Mucosa of descending colon (tissue), 3 donors: Measurements from ENCODE around the gene ALDH1A2. TPM values are rescaled to one million over a fixed set of nuclear protein-coding genes. Genes with fewer than 3 reads are reported as not detected.

ENCODE experiments used
- ATAC-seq: fragments of 200-7000 bp; cut with Tn5 transposase; one replicate; pipeline ENCODE4 v1.9.1; 2020; ENCODE audit warnings: mild to moderate bottlenecking, moderate library complexity
- DNase-seq, 3 donors: peaks; one replicate each; pipeline ENCODE4 v3.0.0-alpha.2; 2020
- H3K36me3 ChIP-seq: fragments of 200-600 bp; one replicate; pipeline ENCODE4 v1.8.0; 2021; ENCODE audit warnings: low read depth, mild to moderate bottlenecking
- H3K4me1 ChIP-seq: fragments of 200-600 bp; one replicate; pipeline ENCODE4 v1.8.0; 2021; ENCODE audit warnings: low read depth, mild to moderate bottlenecking
- H3K4me3 ChIP-seq: fragments of 200-600 bp; one replicate; pipeline ENCODE4 v1.8.0; 2021; ENCODE audit warnings: mild to moderate bottlenecking
- H3K9me3 ChIP-seq: fragments of 200-600 bp; one replicate; pipeline ENCODE4 v1.8.0; 2021; ENCODE audit warnings: mild to moderate bottlenecking
- CTCF ChIP-seq: fragments of 200-600 bp; IDR thresholded peaks from one replicate; pipeline ENCODE4 v1.8.0; 2022; ENCODE audit warnings: antibody characterized with exemption, mild to moderate bottlenecking
- intact Hi-C, 2 donors: fragments of 100-400 bp; cut with DNase I in 1 of 2; cut with micrococcal nuclease in 1 of 2; formaldehyde crosslinking; loops; one replicate each; pipeline versions ENCODE4 v1.11.0 to v1.11.1; 2022; cut with DNase I, micrococcal nuclease
- total RNA-seq, 3 donors: library from RNA; stranded (reverse); fragmentation: NEBNext Ultra II Directional in 2 of 3; extraction: Animal tissue kit (Norgen Biotek cat#: 25700) in 2 of 3; gene quantifications; one replicate each; pipeline versions ENCODE4 v1.2.1 to v1.2.4, GENCODE V29; 2021 to 2023
- donor health status: DM: no; HTN: no; CAD: no; lungs with moderate emphysema.
- donor health status: DM: no; HTN: no; CAD: no.
- donor health status: DM: no; HTN: yes; CAD: no.

The ALDH1A2 gene
- total RNA-seq, 3 donors from 2014 or later = 0.55 to 8.6 (median 4.3) TPM

- no peaks in the 10 kb centered on the region for H3K4me1 ChIP-seq
- ATAC-seq (no peak), DNase-seq (no peak)
- intact Hi-C loops = no loop called here
- H3K4me3 ChIP-seq = no peak overlapping the region
- TF ChIP-seq CTCF = no peak
- H3K9me3 ChIP-seq = no peaks in the 10 kb centered on the region
- no peaks in the 10 kb centered on the region for H3K36me3 ChIP-seq
Measured at GRCh38 chr15:58078591-58078990, 13.1 kb upstream of the ALDH1A2 start.

GRCh38 chr15:58077427-58077826 is 11.9 kb upstream of the ALDH1A2 start:
- Histone ChIP-seq H3K9me3 (no peaks in the 10 kb centered on the region), H3K4me1 (no peaks in the 10 kb centered on the region), H3K4me3 (no peak overlapping the region), H3K36me3 (no peaks in the 10 kb centered on the region)
- intact Hi-C loops = no loop called here
- DNase-seq (peak in 1 of 3 donors; percentile 4), ATAC-seq (peak; percentile 52)
- no peak for TF ChIP-seq CTCF

GRCh38 chr15:58074452-58074851 is 8.9 kb upstream of the ALDH1A2 start:
- no peaks in the 10 kb centered on the region for H3K36me3 ChIP-seq
- DNase-seq (no peak), ATAC-seq (no peak)
- intact Hi-C loops = no loop called here
- no peaks in the 10 kb centered on the region for H3K9me3 ChIP-seq
- no peak for TF ChIP-seq CTCF
- H3K4me1 ChIP-seq = no peaks in the 10 kb centered on the region
- no peak overlapping the region for H3K4me3 ChIP-seq

GRCh38 chr15:58070801-58071418 is 5.4 kb upstream of the ALDH1A2 start:
- intact Hi-C loops = no loop called here
- Histone ChIP-seq H3K36me3 (no peaks in the 10 kb centered on the region), H3K9me3 (no peaks in the 10 kb centered on the region), H3K4me3 (no peak overlapping the region), H3K4me1 (peaks cover 4% of the 10 kb centered on the region)
- peak; percentile 78 for TF ChIP-seq CTCF
- peak; percentile 43 to 71 (median 58) for DNase-seq
- ATAC-seq = peak; percentile 77

- no peak for DNase-seq
- H3K36me3 ChIP-seq = no peaks in the 10 kb centered on the region
- H3K4me3 ChIP-seq = no peak overlapping the region
- intact Hi-C loops = loop anchor here (5.0 kb wide), 2 partner anchors 202 to 207 kb away; no protein-coding TSS in a partner anchor
- H3K9me3 ChIP-seq = no peaks in the 10 kb centered on the region
- no peak for ATAC-seq
- peaks cover 15% of the 10 kb centered on the region for H3K4me1 ChIP-seq
- no peak for TF ChIP-seq CTCF
Measured at GRCh38 chr15:58069008-58069407, 3.5 kb upstream of the ALDH1A2 start.
